Retinal pigment epithelial cell (primary cell): ENCODE data around the gene RARRES2.

ENCODE experiments used
- DNase-seq: peaks from one replicate; pipeline ENCODE4 v3.0.0-alpha.2; 2010; ENCODE audit warnings: low read depth
- H3K4me3 ChIP-seq: 2 replicates; pipeline ENCODE4 v1.5.1; 2011; ENCODE audit warnings: mild to moderate bottlenecking, low read length, control low read depth, moderate library complexity
- TF ChIP-seq, protein P1 (sequence below): conservative IDR thresholded peaks from 2 replicates; pipeline ENCODE4 v1.5.1; 2011; ENCODE audit warnings: low read depth, low read length, control low read depth, inconsistent platforms

RARRES2 gene

GRCh38 chr7:150380463-150380862 is 39.0 kb upstream of the RARRES2 start:
- TF ChIP-seq, protein P1, sequence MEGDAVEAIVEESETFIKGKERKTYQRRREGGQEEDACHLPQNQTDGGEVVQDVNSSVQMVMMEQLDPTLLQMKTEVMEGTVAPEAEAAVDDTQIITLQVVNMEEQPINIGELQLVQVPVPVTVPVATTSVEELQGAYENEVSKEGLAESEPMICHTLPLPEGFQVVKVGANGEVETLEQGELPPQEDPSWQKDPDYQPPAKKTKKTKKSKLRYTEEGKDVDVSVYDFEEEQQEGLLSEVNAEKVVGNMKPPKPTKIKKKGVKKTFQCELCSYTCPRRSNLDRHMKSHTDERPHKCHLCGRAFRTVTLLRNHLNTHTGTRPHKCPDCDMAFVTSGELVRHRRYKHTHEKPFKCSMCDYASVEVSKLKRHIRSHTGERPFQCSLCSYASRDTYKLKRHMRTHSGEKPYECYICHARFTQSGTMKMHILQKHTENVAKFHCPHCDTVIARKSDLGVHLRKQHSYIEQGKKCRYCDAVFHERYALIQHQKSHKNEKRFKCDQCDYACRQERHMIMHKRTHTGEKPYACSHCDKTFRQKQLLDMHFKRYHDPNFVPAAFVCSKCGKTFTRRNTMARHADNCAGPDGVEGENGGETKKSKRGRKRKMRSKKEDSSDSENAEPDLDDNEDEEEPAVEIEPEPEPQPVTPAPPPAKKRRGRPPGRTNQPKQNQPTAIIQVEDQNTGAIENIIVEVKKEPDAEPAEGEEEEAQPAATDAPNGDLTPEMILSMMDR, result no peak
- peak overlapping the region; percentile 86 for H3K4me3 ChIP-seq
- DNase-seq, result no peak

DNA sequence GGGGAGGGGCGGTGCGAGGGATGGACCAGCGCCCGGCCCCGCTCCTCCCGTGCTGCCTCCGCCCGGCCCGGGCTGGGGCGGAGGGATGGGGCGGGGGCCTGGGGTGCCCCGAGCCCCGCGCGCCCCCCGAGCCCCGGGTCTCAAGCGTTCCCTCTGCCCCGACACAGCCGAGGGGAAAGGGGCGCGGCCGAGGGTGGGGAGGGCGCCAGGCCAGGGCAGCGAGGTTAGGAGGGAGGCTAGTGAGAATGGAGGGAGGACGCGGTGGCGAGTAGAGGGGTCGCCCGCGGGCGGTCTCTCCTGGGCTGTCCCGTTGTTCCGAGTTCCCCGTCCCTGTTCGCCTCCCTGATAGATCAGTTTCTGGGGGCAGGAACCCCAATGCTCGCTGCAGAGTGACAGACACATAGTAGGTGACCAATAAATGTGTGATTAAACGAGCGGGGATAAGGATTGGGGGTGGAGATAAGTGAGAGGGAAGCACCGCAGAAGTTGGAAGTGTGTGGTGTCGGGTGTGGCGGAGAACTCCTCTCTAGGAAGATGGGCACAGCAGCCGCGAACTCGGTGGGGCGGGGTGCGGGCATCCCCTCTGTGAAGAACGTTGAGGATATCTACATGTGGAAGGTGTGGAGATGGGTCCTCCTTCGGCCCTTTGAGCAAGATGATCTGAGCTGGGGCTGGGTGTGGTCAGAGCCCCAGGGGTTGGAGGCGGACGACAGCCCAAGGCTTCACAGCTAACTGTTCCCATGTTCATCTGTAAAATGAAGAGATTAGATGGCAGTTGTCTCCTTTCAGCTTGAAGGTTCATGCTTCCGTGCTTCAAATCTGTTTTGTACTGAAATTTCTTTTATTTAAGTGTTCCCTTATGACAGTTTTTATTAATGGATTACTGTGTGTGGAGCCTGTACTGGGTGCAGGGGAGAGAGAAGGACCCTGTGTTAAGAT is 38.3 kb upstream of the RARRES2 start:
- DNase-seq, result no peak
- H3K4me3 ChIP-seq, result peak overlapping the region; percentile 86
- TF ChIP-seq, protein P1, result no peak

DNA sequence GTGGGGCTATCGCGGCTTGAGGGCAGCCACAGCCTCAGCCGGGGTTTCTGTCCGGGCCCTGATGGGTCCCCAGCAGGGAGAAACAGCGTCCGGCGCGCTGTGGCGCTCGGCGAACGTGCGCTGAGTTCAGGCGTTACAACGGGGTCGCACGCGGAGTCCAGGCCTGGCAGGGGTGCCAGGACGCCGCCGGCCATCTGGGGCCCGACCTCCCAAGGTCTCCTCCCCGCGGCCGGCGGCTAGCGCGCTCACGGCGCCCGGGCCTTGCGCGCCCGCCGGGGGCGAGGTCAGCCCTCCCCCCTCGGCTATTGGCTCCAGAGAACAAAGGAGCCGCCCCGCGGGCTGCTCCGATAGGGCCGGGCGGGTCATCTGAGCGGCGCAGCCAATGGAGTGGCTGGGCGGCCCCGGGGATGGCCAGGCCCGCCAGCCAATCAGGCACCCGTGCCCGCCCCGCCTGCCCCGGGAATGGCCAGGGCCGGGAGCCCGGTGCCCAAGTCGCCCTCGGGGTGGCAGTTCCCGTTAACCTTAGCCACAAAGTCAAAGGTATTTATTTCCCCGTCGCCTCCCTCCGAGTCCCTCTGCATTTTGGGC is 37.5 kb upstream of the RARRES2 start, which contains the start of gene ZNF775:
Gene ZNF775, plus strand, starts transcription at position 478 of the 588 bp plus-strand sequence. CDS start 9,141 bp downstream, outside the sequence.
- TF ChIP-seq, protein P1, result no peak
- peak; percentile 77 for DNase-seq
- peak within 1 kb of the TSS; percentile 86 for H3K4me3 ChIP-seq

DNA sequence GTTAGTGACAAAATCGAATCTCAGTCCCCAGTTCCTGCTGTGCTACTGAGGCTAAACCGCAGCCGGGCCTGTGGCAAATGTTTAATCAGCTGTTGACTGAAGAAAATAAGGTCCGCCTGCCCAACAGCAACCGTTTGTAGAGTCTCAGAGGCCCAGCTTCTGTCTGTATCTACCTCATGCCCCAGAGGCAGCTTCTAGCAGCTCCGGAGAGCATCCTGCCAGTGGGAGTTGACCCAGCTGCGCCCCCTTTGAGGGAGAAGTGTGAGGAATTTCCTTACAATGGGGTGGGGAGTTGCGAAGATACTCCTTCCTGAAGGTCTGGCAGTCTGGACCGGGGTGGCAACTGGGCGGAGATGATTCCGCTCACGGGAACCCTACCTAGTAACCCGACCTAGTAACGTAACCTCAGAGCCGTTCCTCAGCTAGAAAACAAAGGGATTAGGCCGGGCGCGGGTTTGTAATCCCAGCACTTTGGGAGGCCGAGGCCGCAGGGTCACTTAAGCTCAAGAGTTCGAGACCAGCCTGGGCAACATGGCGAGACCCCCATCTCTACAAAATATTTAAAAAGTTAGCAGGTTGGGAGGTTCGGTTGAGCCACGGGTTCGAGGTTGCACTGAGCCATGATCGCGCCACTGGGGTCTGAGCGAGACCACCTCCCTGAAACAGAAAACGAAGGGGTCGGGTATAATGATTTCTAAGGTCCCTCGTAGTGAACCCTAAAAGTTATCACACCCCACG is 36.9 kb upstream of the RARRES2 start:
- peak; percentile 75 for DNase-seq

DNA sequence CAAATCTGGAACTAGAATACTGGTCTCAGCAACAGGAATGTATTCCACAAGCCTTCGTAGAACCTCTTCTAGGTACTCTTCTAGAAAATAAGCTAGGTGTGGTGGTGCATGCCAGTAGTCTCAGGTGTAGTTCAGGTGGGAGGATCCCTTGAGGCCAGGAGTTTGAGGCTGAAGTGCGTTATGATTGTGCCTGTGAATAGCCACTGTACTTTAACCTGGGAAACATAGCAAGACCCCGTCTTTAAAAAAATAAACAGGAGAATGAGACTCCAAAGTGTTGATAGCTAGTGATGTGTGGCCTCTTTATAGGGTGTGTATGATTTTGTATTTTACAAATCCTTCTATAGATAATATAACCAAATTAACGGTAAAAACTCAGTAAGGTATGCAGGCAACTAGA is 36.2 kb upstream of the RARRES2 start:
- H3K4me3 ChIP-seq, result no peak overlapping the region
- TF ChIP-seq, protein P1, result no peak
- no peak for DNase-seq

More for the DNA sequence above, 36.9 kb upstream of the RARRES2 start:
- TF ChIP-seq, protein P1, result peak; percentile 52
- peak overlapping the region; percentile 66 for H3K4me3 ChIP-seq

- no peak overlapping the region for H3K4me3 ChIP-seq
- no peak for DNase-seq
- TF ChIP-seq, protein P1, result no peak
Measured at GRCh38 chr7:150377196-150377595, 35.8 kb upstream of the RARRES2 start.
